Measurements from ENCODE around the gene STOX1. TPM values are rescaled to one million over a fixed set of nuclear protein-coding genes. Genes with fewer than 3 reads are reported as not detected.

STOX1 gene
- total RNA-seq, 1 experiment from 2014 or later = 5.9 TPM

DNA sequence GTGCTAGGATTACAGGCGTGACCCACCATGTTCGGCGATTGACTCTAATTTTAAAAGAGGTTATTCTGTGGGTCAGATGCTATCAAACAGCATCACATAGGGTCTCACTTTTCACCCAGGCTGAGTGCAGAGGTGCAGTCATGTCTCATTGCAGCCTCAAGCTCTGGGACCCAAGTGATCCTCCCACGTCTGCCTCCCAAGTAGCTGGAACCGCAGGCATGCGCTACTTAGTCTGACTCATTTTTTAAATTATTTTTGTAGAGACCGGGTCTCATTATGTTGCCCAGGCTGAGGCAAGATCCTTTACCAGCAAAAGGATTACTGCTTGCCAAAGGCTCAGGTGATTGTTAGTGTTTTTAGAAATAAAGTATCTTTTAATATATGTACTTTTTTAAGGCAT lies 42.9 kb upstream of the STOX1 start:
- ATAC-seq = no peak
- ChIA-PET RAD21 (ENCODE audit: low non-redundant PET in 1 of 2, low total read pairs in 2 of 2, uncharacterized antibody in 2 of 2, unreplicated experiment in 2 of 2) (no interaction called here), CTCF (no interaction called here), POLR2A (no interaction called here)
- Histone ChIP-seq H4K20me1 (ENCODE audit: insufficient read depth) (no peaks in the 10 kb centered on the region), H3K9me3 (ENCODE audit: control insufficient read depth in 1 of 2, insufficient read depth in 1 of 2, low read depth in 1 of 2, low read length in 2 of 2) (no peaks in the 10 kb centered on the region), H3K4me1 (ENCODE audit: control insufficient read depth in 1 of 2, insufficient read depth in 2 of 2, low read length in 2 of 2) (no peaks in the 10 kb centered on the region), H3K4me2 (ENCODE audit: low read length) (no peak overlapping the region), H3K9me2 (ENCODE audit: insufficient read depth) (no peaks in the 10 kb centered on the region), H3K27ac (ENCODE audit: low read depth, low read length) (no peak overlapping the region), H3K4me3 (replicated peaks in 1 of 2; ENCODE audit: low read depth in 1 of 2, low read length in 2 of 2) (no peak overlapping the region), H3K36me3 (ENCODE audit: control insufficient read depth in 1 of 2, insufficient read depth in 2 of 2, low read length in 2 of 2) (peaks cover 48 to 52% of the 10 kb centered on the region in 2 experiments), H3K27me3 (ENCODE audit: insufficient read depth, low read length) (no peaks in the 10 kb centered on the region), H3K79me2 (ENCODE audit: insufficient read depth, low read length) (no peaks in the 10 kb centered on the region), H2AFZ (ENCODE audit: low read depth, low read length, poor library complexity, severe bottlenecking) (no peak overlapping the region), H3K9ac (ENCODE audit: low read length) (no peak overlapping the region)
- TF ChIP-seq CEBPB (IDR thresholded peaks at IDR 0.05; ENCODE audit: low read depth) (no peak), ZFX (IDR thresholded peaks at IDR 0.05) (no peak), ELF1 (IDR thresholded peaks at IDR 0.05; ENCODE audit: borderline replicate concordance, low read depth) (no peak), POLR2A (IDR thresholded peaks at IDR 0.05; ENCODE audit: borderline replicate concordance, extremely low read depth, insufficient read depth, insufficient read length) (no peak), POLR2AphosphoS5 (IDR thresholded peaks at IDR 0.05; ENCODE audit: low read depth, low read length) (no peak), EGR1 (IDR thresholded peaks at IDR 0.05; ENCODE audit: low read depth) (no peak), EZH2 (IDR thresholded peaks at IDR 0.05) (no peak), RAD21 (IDR thresholded peaks at IDR 0.05; ENCODE audit: low read depth) (no peak), YY1 (IDR thresholded peaks at IDR 0.05; ENCODE audit: extremely low read depth, insufficient replicate concordance, low read depth, low read length) (no peak), ZNF274 (IDR thresholded peaks at IDR 0.05; ENCODE audit: low read depth, low read length) (no peak), CBX3 (IDR thresholded peaks at IDR 0.05; ENCODE audit: low read depth) (no peak)
- TF ChIP-seq, protein P1, sequence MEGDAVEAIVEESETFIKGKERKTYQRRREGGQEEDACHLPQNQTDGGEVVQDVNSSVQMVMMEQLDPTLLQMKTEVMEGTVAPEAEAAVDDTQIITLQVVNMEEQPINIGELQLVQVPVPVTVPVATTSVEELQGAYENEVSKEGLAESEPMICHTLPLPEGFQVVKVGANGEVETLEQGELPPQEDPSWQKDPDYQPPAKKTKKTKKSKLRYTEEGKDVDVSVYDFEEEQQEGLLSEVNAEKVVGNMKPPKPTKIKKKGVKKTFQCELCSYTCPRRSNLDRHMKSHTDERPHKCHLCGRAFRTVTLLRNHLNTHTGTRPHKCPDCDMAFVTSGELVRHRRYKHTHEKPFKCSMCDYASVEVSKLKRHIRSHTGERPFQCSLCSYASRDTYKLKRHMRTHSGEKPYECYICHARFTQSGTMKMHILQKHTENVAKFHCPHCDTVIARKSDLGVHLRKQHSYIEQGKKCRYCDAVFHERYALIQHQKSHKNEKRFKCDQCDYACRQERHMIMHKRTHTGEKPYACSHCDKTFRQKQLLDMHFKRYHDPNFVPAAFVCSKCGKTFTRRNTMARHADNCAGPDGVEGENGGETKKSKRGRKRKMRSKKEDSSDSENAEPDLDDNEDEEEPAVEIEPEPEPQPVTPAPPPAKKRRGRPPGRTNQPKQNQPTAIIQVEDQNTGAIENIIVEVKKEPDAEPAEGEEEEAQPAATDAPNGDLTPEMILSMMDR (IDR thresholded peaks at IDR 0.05 in 2 of 3, conservative IDR thresholded peaks at IDR 0.05 in 1 of 3; ENCODE audit: borderline replicate concordance in 1 of 3, insufficient read depth in 1 of 3, low read depth in 2 of 3, low read length in 2 of 3) = no peak
- TF ChIP-seq, protein P2, sequence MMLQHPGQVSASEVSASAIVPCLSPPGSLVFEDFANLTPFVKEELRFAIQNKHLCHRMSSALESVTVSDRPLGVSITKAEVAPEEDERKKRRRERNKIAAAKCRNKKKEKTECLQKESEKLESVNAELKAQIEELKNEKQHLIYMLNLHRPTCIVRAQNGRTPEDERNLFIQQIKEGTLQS (IDR thresholded peaks at IDR 0.05) = no peak
- TF ChIP-seq, protein P3, sequence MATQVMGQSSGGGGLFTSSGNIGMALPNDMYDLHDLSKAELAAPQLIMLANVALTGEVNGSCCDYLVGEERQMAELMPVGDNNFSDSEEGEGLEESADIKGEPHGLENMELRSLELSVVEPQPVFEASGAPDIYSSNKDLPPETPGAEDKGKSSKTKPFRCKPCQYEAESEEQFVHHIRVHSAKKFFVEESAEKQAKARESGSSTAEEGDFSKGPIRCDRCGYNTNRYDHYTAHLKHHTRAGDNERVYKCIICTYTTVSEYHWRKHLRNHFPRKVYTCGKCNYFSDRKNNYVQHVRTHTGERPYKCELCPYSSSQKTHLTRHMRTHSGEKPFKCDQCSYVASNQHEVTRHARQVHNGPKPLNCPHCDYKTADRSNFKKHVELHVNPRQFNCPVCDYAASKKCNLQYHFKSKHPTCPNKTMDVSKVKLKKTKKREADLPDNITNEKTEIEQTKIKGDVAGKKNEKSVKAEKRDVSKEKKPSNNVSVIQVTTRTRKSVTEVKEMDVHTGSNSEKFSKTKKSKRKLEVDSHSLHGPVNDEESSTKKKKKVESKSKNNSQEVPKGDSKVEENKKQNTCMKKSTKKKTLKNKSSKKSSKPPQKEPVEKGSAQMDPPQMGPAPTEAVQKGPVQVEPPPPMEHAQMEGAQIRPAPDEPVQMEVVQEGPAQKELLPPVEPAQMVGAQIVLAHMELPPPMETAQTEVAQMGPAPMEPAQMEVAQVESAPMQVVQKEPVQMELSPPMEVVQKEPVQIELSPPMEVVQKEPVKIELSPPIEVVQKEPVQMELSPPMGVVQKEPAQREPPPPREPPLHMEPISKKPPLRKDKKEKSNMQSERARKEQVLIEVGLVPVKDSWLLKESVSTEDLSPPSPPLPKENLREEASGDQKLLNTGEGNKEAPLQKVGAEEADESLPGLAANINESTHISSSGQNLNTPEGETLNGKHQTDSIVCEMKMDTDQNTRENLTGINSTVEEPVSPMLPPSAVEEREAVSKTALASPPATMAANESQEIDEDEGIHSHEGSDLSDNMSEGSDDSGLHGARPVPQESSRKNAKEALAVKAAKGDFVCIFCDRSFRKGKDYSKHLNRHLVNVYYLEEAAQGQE (IDR thresholded peaks at IDR 0.05; ENCODE audit: low read depth) = no peak
- DNase-seq (ENCODE audit: low read depth, low spot score) = no peak
- no TSS peak for BruUV-seq (replicated peaks)
- intact Hi-C loops (cut with micrococcal nuclease) = no loop called here

Data from HCT116 (cell line).